Ovary (tissue), 9 donors: ENCODE data around the gene CYB5B. TPM values are rescaled to one million over a fixed set of nuclear protein-coding genes. Genes with fewer than 3 reads are reported as not detected.

Experiments
- DNase-seq, 5 donors: peaks; one replicate each; pipeline ENCODE4 v3.0.0-alpha.2; 2019 to 2020
- H3K27ac ChIP-seq, 2 donors: fragments of 200-600 bp; one replicate each; pipeline versions ENCODE4 v1.5.1 to v1.8.0; 2019 to 2022
- H3K27me3 ChIP-seq: fragments of 200-600 bp; one replicate; pipeline ENCODE4 v1.8.0; 2022
- H3K36me3 ChIP-seq: fragments of 200-600 bp; sonication (generic); one replicate; pipeline ENCODE4 v1.5.1; 2019
- H3K4me1 ChIP-seq: one replicate; pipeline ENCODE4 v1.8.1; 2013; ENCODE audit warnings: mild to moderate bottlenecking, moderate library complexity; ENCODE audit not compliant: insufficient read depth
- H3K4me3 ChIP-seq: fragments of 200-600 bp; sonication (generic); one replicate; pipeline ENCODE4 v1.5.1; 2017
- H3K9me3 ChIP-seq, 2 donors: fragments of 200-600 bp in 1 of 2; sonication (generic) in 1 of 2; one replicate each; pipeline versions ENCODE4 v1.5.1 to v1.8.1; 2013 to 2019; ENCODE audit warnings: mild to moderate bottlenecking in 1 of 2, moderate library complexity in 1 of 2
- CTCF ChIP-seq, 3 donors: fragments of 450-650 bp in 2 of 3; fragments of 200-600 bp in 1 of 3; IDR thresholded peaks; one replicate each; pipeline versions ENCODE4 v1.5.1 to v1.8.0; 2016 to 2022; ENCODE audit warnings: antibody characterized with exemption in 3 of 3, mild to moderate bottlenecking in 1 of 3
- EP300 ChIP-seq: sonication (generic); formaldehyde crosslinking; IDR thresholded peaks from one replicate; pipeline ENCODE4 v1.6.1; 2017; ENCODE audit warnings: antibody characterized with exemption
- POLR2A ChIP-seq: fragments of 450-650 bp; IDR thresholded peaks from one replicate; pipeline ENCODE4 v1.6.1; 2017; ENCODE audit warnings: antibody characterized with exemption, mild to moderate bottlenecking, moderate library complexity
- WGBS, 3 donors: extraction: QIAGEN DNeasy Blood & Tissue Kit in 1 of 3; methylation state at CpG; one replicate each; pipeline versions ENCODE4 v1.1.5 to v1.1.7; 2013 to 2017; 5-methylcytosine and 5-hydroxymethylcytosine counted together
- intact Hi-C, 4 donors: fragments of 100-400 bp; cut with DNase I; formaldehyde crosslinking; loops; one replicate each; pipeline versions ENCODE4 v1.11.0 to v1.15.1; 2022 to 2023
- polyA plus RNA-seq, 2 donors: library from polyadenylated mRNA; stranded (reverse); fragments of 200-250 nt in 1 of 2; fragments of 350-450 nt in 1 of 2; fragmentation: Illumina TruSeq in 1 of 2; extraction: RNeasy Lipid Tissue Mini Kit (QIAGEN cat#74804) in 1 of 2; gene quantifications; one replicate each; pipeline ENCODE4 v1.2.3, GENCODE V29; 2013 to 2014
- total RNA-seq, 7 donors: library from RNA; depleted of rRNA in 2 of 7; stranded (reverse); fragments of >200 nt in 2 of 7; fragmentation: NEBNext Ultra II Directional in 3 of 7; extraction: Animal tissue kit (Norgen Biotek cat#: 25700) in 3 of 7; gene quantifications; one replicate each; pipeline versions ENCODE4 v1.1.0 to v1.2.4, GENCODE V29; 2016 to 2023
- donor health status: DM: no; HTN: no; CAD: no; lungs with moderate emphysema.
- donor health status: DM: no; HTN: no; CAD: no.
- donor health status: Bipolar disorder and iron deficiency.
- donor health status: DM: yes; HTN: yes; CAD: no.
- donor health status: DM: no; HTN: no; CAD: no.
- donor health status: DM: yes; HTN: yes; CAD: no.

CYB5B gene
- total and polyA plus RNA-seq, 9 donors = 24.8 to 148 (median 55.8) TPM

DNA sequence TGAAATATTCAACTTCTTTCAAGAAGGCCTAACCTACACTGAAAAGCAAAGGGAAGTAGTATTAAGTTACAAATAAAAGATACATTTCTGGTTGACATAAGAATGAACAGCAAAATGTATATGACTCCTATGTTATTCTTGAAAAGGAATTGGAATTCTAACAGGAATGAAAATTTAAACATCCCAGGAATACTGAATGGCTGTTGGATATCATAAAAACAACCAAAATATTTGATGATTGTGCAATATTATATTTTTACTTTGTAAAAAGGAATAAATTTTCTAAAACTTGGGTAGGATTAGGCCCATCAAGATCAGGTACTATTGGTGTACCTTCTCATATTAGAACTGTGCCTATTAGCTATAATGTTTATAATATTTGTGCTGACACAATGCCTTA lies 50.0 kb downstream of the CYB5B start:
- no peaks in the 10 kb centered on the region for H3K9me3 ChIP-seq
- H3K4me1 ChIP-seq = no peaks in the 10 kb centered on the region
- no peaks in the 10 kb centered on the region for H3K36me3 ChIP-seq
- H3K27me3 ChIP-seq = no peaks in the 10 kb centered on the region
- intact Hi-C loops = no loop called here
- no peak overlapping the region for H3K4me3 ChIP-seq
- TF ChIP-seq POLR2A = no peak
- TF ChIP-seq EP300 = no peak
- TF ChIP-seq CTCF (IDR thresholded peaks at IDR 0.05) = no peak
- H3K27ac ChIP-seq = no peak overlapping the region
- no peak for DNase-seq

- Histone ChIP-seq H3K36me3 (no peaks in the 10 kb centered on the region), H3K4me1 (no peaks in the 10 kb centered on the region), H3K4me3 (no peak overlapping the region), H3K27ac (no peak overlapping the region), H3K9me3 (no peaks in the 10 kb centered on the region), H3K27me3 (no peaks in the 10 kb centered on the region)
- DNase-seq = no peak
- 15 to 18% (median 15%) methylated on average over 1 of the region's 1 CpG for WGBS, 3 donors
- intact Hi-C loops = no loop called here
- no peak for TF ChIP-seq POLR2A
- no peak for TF ChIP-seq EP300
- no peak for TF ChIP-seq CTCF (IDR thresholded peaks at IDR 0.05)
Observed at GRCh38 chr16:69476920-69477443, 52.6 kb downstream of the CYB5B start.

- no peak for TF ChIP-seq POLR2A
- no peak for TF ChIP-seq CTCF (IDR thresholded peaks at IDR 0.05)
- no peak for TF ChIP-seq EP300
- intact Hi-C loops = no loop called here
- 41 to 47% (median 46%) methylated on average over 6 of the region's 6 CpGs for WGBS, 3 donors
- no peaks in the 10 kb centered on the region for H3K9me3 ChIP-seq
- H3K27me3 ChIP-seq = no peaks in the 10 kb centered on the region
- H3K4me3 ChIP-seq = no peak overlapping the region
- no peak for DNase-seq
- no peaks in the 10 kb centered on the region for H3K4me1 ChIP-seq
- H3K27ac ChIP-seq = no peak overlapping the region
- H3K36me3 ChIP-seq = no peaks in the 10 kb centered on the region
Observed at GRCh38 chr16:69477546-69477945, 53.1 kb downstream of the CYB5B start.

GRCh38 chr16:69478685-69479084 lies 54.3 kb downstream of the CYB5B start:
- TF ChIP-seq EP300 = no peak
- no peak for TF ChIP-seq POLR2A
- no peak for TF ChIP-seq CTCF (IDR thresholded peaks at IDR 0.05)
- no peaks in the 10 kb centered on the region for H3K27me3 ChIP-seq
- 90 to 94% (median 91%) methylated on average over 6 of the region's 6 CpGs for WGBS, 3 donors
- no peak overlapping the region for H3K4me3 ChIP-seq
- no peaks in the 10 kb centered on the region for H3K4me1 ChIP-seq
- H3K9me3 ChIP-seq = no peaks in the 10 kb centered on the region
- H3K27ac ChIP-seq = no peak overlapping the region
- intact Hi-C loops = no loop called here
- no peak for DNase-seq
- H3K36me3 ChIP-seq = no peaks in the 10 kb centered on the region
